SH-SY5Y (cell line): ENCODE data around the gene NFAM1.

Experiments
- GATA2 ChIP-seq: IDR thresholded peaks from 2 replicates; pipeline ENCODE4 v1.6.1; 2011; ENCODE audit warnings: mild to moderate bottlenecking, low read depth, low read length
- GATA3 ChIP-seq: IDR thresholded peaks from 2 replicates; pipeline ENCODE4 v1.6.1; 2011; ENCODE audit warnings: low read depth, mild to moderate bottlenecking, low read length, moderate library complexity

- TF ChIP-seq GATA3 (no peak), GATA2 (no peak)
Observed at GRCh38 chr22:42383287-42383686, 48.9 kb downstream of the NFAM1 start.
